K562 (cell line): Measurements from ENCODE around the gene BCAS4. TPM values are rescaled to one million over a fixed set of nuclear protein-coding genes. Genes with fewer than 3 reads are reported as not detected.
A peak's percentile ranks its signal among the peaks of the same experiment; 100 is the strongest.

ENCODE experiments used
- CBFA2T2 ChIP-seq: fragments of 450-650 bp; conservative IDR thresholded peaks from 2 replicates; pipeline ENCODE4 v1.6.1; 2017; ENCODE audit warnings: mild to moderate bottlenecking
- KLF6 ChIP-seq: fragments of 250-450 bp; sonication (Bioruptor Pico); IDR thresholded peaks from 2 replicates; pipeline ENCODE4 v1.4.0; 2020; ENCODE audit warnings: mild to moderate bottlenecking, moderate library complexity, borderline replicate concordance
- MYC ChIP-seq, 2 experiments: fragments of 250-450 bp in 1 of 2; sonication (Bioruptor Pico) in 1 of 2; IDR thresholded peaks; 2 replicates each; pipeline versions ENCODE4 v1.5.1 to v1.6.1; 2012 to 2021; ENCODE audit warnings: low read depth in 2 of 2, borderline replicate concordance in 1 of 2, improper control_type of control experiment in 1 of 2, low read length in 1 of 2, mild to moderate bottlenecking in 1 of 2, moderate library complexity in 1 of 2
- POLR2AphosphoS5 ChIP-seq: IDR thresholded peaks from 2 replicates; pipeline ENCODE4 v1.6.1; 2011; ENCODE audit warnings: mild to moderate bottlenecking, low read depth, low read length, moderate library complexity; ENCODE audit not compliant: control insufficient read depth, insufficient read depth
- RAD51 ChIP-seq: fragments of 450-650 bp; IDR thresholded peaks from 2 replicates; pipeline ENCODE4 v1.7.1; 2016; ENCODE audit warnings: low read depth, mild to moderate bottlenecking, borderline replicate concordance
- TOE1 ChIP-seq, 2 experiments: fragments of 450-650 bp in 1 of 2; sonication (generic) in 1 of 2; formaldehyde crosslinking in 1 of 2; IDR thresholded peaks; 2 replicates each; pipeline versions ENCODE4 v1.7.1 to v1.8.0; 2016 to 2022; ENCODE audit warnings: borderline replicate concordance in 2 of 2, mild to moderate bottlenecking in 2 of 2, antibody characterized with exemption in 1 of 2, inconsistent platforms in 1 of 2, low read depth in 1 of 2, missing genetic modification reagents in 1 of 2, moderate library complexity in 1 of 2
- XRCC5 ChIP-seq: fragments of 200-400 bp; formaldehyde crosslinking; IDR thresholded peaks from 2 replicates; pipeline ENCODE4 v1.6.1; 2017; ENCODE audit warnings: low read depth, mild to moderate bottlenecking, low read length
- YBX1 ChIP-seq: fragments of 450-650 bp; IDR thresholded peaks from 2 replicates; pipeline ENCODE4 v1.7.1; 2016; ENCODE audit warnings: mild to moderate bottlenecking
- ZNF75A ChIP-seq: fragments of 450-650 bp; formaldehyde crosslinking; IDR thresholded peaks from 2 replicates; pipeline ENCODE4 v1.4.0; 2020; ENCODE audit warnings: mild to moderate bottlenecking
- ZNF780A ChIP-seq: fragments of 250-450 bp; sonication (Bioruptor Pico); IDR thresholded peaks from 2 replicates; pipeline ENCODE4 v1.5.0; 2021; ENCODE audit warnings: mild to moderate bottlenecking
- polyA plus RNA-seq, 8 experiments: library from polyadenylated mRNA; depleted of rRNA in 4 of 8; stranded (reverse) in 5 of 8; unstranded in 3 of 8; fragments of >200 nt; fragmentation: Nextera tagmentation in 2 of 8; fragmentation: Illumina TruSeq in 1 of 8; extraction: Ambion mirVana in 2 of 8; extraction: Trizol in 1 of 8; gene quantifications; 2 replicates each; pipeline versions ENCODE4 v1.2.1 to v1.2.3, GENCODE V29; 2011 to 2014; ENCODE audit warnings: inconsistent platforms in 1 of 8, missing spikeins in 1 of 8
- total RNA-seq, 7 experiments: library from RNA; depleted of rRNA in 6 of 7; stranded (reverse); fragments of >200 nt in 6 of 7; fragmentation: Illumina TruSeq in 2 of 7; extraction: Trizol in 2 of 7; gene quantifications; 2 replicates each; pipeline versions ENCODE4 v1.2.1 to v1.2.3, GENCODE V29; 2011 to 2021; ENCODE audit warnings: low replicate concordance in 1 of 7
- TF ChIP-seq, protein P1 (sequence below): fragments of 200-800 bp; sonication (Bioruptor generic); IDR thresholded peaks from 2 replicates; pipeline ENCODE4 v1.6.1; 2017; ENCODE audit warnings: missing genetic modification characterization, missing compliant biosample characterization
- TF ChIP-seq, protein P2 (sequence below): fragments of 450-650 bp; IDR thresholded peaks from 2 replicates; pipeline ENCODE4 v1.6.1; 2016; ENCODE audit warnings: mild to moderate bottlenecking
- TF ChIP-seq, protein P3 (sequence below): fragments of 450-650 bp; formaldehyde crosslinking; IDR thresholded peaks from 2 replicates; pipeline ENCODE4 v1.4.0; 2022; ENCODE audit warnings: missing genetic modification characterization
- TF ChIP-seq, protein P4 (sequence below): fragments of 450-650 bp; conservative IDR thresholded peaks from 2 replicates; pipeline ENCODE4 v1.6.1; 2016; ENCODE audit warnings: missing genetic modification characterization, low read depth, mild to moderate bottlenecking, missing compliant biosample characterization, moderate library complexity
- TF ChIP-seq, protein P5 (sequence below): fragments of 250-450 bp; sonication (Bioruptor Pico); IDR thresholded peaks from 2 replicates; pipeline ENCODE4 v1.4.0; 2020; ENCODE audit warnings: mild to moderate bottlenecking, moderate library complexity

Gene BCAS4
- total and polyA plus RNA-seq, 9 of the 15 experiments (the other 6 are each of a cell fraction or from before 2014, with no cell fraction given), result 0.15 to 2.3 (median 0.47) TPM

DNA sequence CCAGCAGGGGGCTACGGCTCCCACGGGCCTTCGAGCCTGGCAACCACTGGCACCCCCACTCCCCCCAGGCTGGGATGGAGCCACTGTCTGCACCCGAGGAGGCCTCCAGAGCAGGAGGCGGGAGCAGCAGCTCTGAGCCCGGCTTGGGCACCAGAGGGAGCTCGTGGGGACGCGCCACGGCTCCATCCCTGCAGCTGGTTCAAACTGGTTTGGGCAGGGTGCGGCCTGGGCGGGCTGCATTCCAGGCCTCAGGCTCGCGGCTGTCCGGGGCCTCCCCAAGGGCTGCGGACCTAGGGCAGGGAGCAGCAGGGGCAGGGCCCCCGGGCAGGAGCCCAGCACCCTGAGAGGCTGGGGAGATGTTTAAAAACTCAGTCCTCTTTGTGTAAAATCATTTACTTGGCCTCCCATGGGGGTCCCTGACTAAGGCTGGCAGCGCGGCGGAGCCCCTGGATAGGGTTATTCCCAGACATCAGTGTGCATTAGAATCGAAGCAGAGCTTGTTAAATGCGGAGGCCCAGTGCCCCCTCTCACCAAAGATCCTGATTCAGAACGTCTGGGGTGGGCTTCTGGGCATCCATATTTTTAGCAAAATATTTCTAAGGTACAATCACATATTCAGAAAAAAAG, 4.1 kb upstream of the BCAS4 start (continued):
- TF ChIP-seq, protein P1, sequence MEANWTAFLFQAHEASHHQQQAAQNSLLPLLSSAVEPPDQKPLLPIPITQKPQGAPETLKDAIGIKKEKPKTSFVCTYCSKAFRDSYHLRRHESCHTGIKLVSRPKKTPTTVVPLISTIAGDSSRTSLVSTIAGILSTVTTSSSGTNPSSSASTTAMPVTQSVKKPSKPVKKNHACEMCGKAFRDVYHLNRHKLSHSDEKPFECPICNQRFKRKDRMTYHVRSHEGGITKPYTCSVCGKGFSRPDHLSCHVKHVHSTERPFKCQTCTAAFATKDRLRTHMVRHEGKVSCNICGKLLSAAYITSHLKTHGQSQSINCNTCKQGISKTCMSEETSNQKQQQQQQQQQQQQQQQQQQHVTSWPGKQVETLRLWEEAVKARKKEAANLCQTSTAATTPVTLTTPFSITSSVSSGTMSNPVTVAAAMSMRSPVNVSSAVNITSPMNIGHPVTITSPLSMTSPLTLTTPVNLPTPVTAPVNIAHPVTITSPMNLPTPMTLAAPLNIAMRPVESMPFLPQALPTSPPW (CRISPR knock-in tag), result peak; percentile 62
- TF ChIP-seq, protein P2, sequence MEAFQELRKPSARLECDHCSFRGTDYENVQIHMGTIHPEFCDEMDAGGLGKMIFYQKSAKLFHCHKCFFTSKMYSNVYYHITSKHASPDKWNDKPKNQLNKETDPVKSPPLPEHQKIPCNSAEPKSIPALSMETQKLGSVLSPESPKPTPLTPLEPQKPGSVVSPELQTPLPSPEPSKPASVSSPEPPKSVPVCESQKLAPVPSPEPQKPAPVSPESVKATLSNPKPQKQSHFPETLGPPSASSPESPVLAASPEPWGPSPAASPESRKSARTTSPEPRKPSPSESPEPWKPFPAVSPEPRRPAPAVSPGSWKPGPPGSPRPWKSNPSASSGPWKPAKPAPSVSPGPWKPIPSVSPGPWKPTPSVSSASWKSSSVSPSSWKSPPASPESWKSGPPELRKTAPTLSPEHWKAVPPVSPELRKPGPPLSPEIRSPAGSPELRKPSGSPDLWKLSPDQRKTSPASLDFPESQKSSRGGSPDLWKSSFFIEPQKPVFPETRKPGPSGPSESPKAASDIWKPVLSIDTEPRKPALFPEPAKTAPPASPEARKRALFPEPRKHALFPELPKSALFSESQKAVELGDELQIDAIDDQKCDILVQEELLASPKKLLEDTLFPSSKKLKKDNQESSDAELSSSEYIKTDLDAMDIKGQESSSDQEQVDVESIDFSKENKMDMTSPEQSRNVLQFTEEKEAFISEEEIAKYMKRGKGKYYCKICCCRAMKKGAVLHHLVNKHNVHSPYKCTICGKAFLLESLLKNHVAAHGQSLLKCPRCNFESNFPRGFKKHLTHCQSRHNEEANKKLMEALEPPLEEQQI, result no peak
- TF ChIP-seq ZNF780A (no peak), RAD51 (no peak), KLF6 (CRISPR knock-in tag) (peak; percentile 95; the same call in 1 of the 2 replicates), CBFA2T2 (no peak), ZNF75A (CRISPR knock-in tag) (0 out of 2 replicates have a peak, but pooled peaks have one; percentile 60), POLR2AphosphoS5 (peak; percentile 75; the same call in 1 of the 2 replicates), TOE1 (IDR thresholded peaks at IDR 0.05; ENCODE audit: borderline replicate concordance) (no peak), TOE1 (CRISPR knock-in tag; IDR thresholded peaks at IDR 0.05; ENCODE audit: borderline replicate concordance, low read depth) (no peak), YBX1 (no peak), MYC (IDR thresholded peaks at IDR 0.05; ENCODE audit: low read depth, low read length) (peak; percentile 92), MYC (CRISPR knock-in tag; IDR thresholded peaks at IDR 0.05; ENCODE audit: borderline replicate concordance, low read depth) (0 out of 2 replicates have a peak, but pooled peaks have one; percentile 34), XRCC5 (peak; percentile 94)
- TF ChIP-seq, protein P3, sequence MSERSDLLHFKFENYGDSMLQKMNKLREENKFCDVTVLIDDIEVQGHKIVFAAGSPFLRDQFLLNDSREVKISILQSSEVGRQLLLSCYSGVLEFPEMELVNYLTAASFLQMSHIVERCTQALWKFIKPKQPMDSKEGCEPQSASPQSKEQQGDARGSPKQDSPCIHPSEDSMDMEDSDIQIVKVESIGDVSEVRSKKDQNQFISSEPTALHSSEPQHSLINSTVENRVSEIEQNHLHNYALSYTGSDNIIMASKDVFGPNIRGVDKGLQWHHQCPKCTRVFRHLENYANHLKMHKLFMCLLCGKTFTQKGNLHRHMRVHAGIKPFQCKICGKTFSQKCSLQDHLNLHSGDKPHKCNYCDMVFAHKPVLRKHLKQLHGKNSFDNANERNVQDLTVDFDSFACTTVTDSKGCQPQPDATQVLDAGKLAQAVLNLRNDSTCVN (CRISPR knock-in tag), result no peak
- TF ChIP-seq, protein P4, sequence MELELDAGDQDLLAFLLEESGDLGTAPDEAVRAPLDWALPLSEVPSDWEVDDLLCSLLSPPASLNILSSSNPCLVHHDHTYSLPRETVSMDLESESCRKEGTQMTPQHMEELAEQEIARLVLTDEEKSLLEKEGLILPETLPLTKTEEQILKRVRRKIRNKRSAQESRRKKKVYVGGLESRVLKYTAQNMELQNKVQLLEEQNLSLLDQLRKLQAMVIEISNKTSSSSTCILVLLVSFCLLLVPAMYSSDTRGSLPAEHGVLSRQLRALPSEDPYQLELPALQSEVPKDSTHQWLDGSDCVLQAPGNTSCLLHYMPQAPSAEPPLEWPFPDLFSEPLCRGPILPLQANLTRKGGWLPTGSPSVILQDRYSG (tag), result peak; percentile 80
- TF ChIP-seq, protein P5, sequence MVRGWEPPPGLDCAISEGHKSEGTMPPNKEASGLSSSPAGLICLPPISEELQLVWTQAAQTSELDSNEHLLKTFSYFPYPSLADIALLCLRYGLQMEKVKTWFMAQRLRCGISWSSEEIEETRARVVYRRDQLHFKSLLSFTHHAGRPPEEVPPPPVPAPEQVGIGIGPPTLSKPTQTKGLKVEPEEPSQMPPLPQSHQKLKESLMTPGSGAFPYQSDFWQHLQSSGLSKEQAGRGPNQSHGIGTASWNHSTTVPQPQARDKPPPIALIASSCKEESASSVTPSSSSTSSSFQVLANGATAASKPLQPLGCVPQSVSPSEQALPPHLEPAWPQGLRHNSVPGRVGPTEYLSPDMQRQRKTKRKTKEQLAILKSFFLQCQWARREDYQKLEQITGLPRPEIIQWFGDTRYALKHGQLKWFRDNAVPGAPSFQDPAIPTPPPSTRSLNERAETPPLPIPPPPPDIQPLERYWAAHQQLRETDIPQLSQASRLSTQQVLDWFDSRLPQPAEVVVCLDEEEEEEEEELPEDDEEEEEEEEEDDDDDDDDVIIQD, result peak; percentile 88; the same call in 1 of the 2 replicates
